ENCODE measurements around the gene ACVR2A. TPM values are rescaled to one million over a fixed set of nuclear protein-coding genes. Genes with fewer than 3 reads are reported as not detected.

ACVR2A gene
- polyA plus RNA-seq, 1 of the 3 experiments (the other 2 are of a cell fraction): 1.6 TPM

GRCh38 chr2:147827088-147827375 lies 17.8 kb upstream of the ACVR2A start:
- ChIA-PET CTCF (no interaction called here), POLR2A (interaction anchor here (1.7 kb wide), 1 partner anchor 16 kb away, joined by 7 read pairs; no protein-coding TSS in a partner anchor)
- Histone ChIP-seq H3K9me2 (no peaks in the 10 kb centered on the region), H3F3A (replicated peaks; ENCODE audit: insufficient read depth) (no peaks in the 10 kb centered on the region), H3K4me2 (no peak overlapping the region), H4K20me1 (ENCODE audit: insufficient read depth) (no peaks in the 10 kb centered on the region), H3K79me2 (ENCODE audit: insufficient read depth) (no peaks in the 10 kb centered on the region), H3K4me1 (ENCODE audit: control insufficient read depth in 1 of 2, insufficient read depth in 2 of 2, low read depth in 1 of 2, low read length in 1 of 2) (no peaks in the 10 kb centered on the region), H3K9me3 (no peaks in the 10 kb centered on the region; the same call in 1 of the 2 replicates), H3K36me3 (replicated peaks in 1 of 2; ENCODE audit: control insufficient read depth in 1 of 2, insufficient read depth in 2 of 2, low read length in 1 of 2) (no peaks in the 10 kb centered on the region), H3K27ac (ENCODE audit: low read depth in 2 of 2, low read length in 1 of 2) (no peak overlapping the region), H3K4me3 (ENCODE audit: low read depth in 2 of 2, low read length in 1 of 2) (no peak overlapping the region), H3K27me3 (ENCODE audit: insufficient read depth) (no peaks in the 10 kb centered on the region), H2AFZ (ENCODE audit: low read depth) (no peak overlapping the region), H3K9ac (no peak overlapping the region)
- DNase-seq: no peak
- 93% methylated on average over 8 of the region's 16 CpGs for WGBS (ENCODE audit: low lambda C conversion rate)
- no peak for TF ChIP-seq IRF3 (IDR thresholded peaks at IDR 0.05; ENCODE audit: low read depth, low read length)
- TF ChIP-seq FOXM1 (IDR thresholded peaks at IDR 0.05; ENCODE audit: low read depth): no peak
- no peak for TF ChIP-seq EP300 (IDR thresholded peaks at IDR 0.05; ENCODE audit: borderline replicate concordance in 1 of 2, low read depth in 1 of 2, low read length in 1 of 2)
- TF ChIP-seq JUND (IDR thresholded peaks at IDR 0.05): no peak
- TF ChIP-seq YY1 (IDR thresholded peaks at IDR 0.05; ENCODE audit: low read depth): no peak
- TF ChIP-seq PBX3 (IDR thresholded peaks at IDR 0.05): no peak
- no peak for TF ChIP-seq TEAD4 (IDR thresholded peaks at IDR 0.05; ENCODE audit: borderline replicate concordance, insufficient read depth)
- no peak for TF ChIP-seq GATA2 (CRISPR knock-in tag; IDR thresholded peaks at IDR 0.05)
- TF ChIP-seq FOSL2 (IDR thresholded peaks at IDR 0.05; ENCODE audit: borderline replicate concordance, low read depth): no peak
- no peak for TF ChIP-seq GABPA (IDR thresholded peaks at IDR 0.05; ENCODE audit: low read depth)
- TF ChIP-seq MXI1 (IDR thresholded peaks at IDR 0.05; ENCODE audit: low read depth, low read length): no peak
- TF ChIP-seq SIN3A (IDR thresholded peaks at IDR 0.05; ENCODE audit: borderline replicate concordance, low read depth, low read length): no peak
- TF ChIP-seq NRF1 (IDR thresholded peaks at IDR 0.05; ENCODE audit: low read depth, low read length): no peak
- TF ChIP-seq RXRA (IDR thresholded peaks at IDR 0.05; ENCODE audit: borderline replicate concordance, low read depth): no peak
- no peak for TF ChIP-seq USF1 (IDR thresholded peaks at IDR 0.05; ENCODE audit: borderline replicate concordance, low read depth)
- no peak for TF ChIP-seq ZBTB33 (IDR thresholded peaks at IDR 0.05; ENCODE audit: borderline replicate concordance, low read depth)
- TF ChIP-seq TAF1 (IDR thresholded peaks at IDR 0.05; ENCODE audit: borderline replicate concordance, low read depth, low read length): no peak
- TF ChIP-seq RCOR1 (IDR thresholded peaks at IDR 0.05; ENCODE audit: low read length): no peak
- no peak for TF ChIP-seq FOXJ3 (CRISPR knock-in tag; IDR thresholded peaks at IDR 0.05)
- no peak for TF ChIP-seq NFIC (IDR thresholded peaks at IDR 0.05; ENCODE audit: borderline replicate concordance)

All from SK-N-SH (cell line).